Endothelial cell of umbilical vein (primary cell): ENCODE measurements around the gene SC5D. TPM values are rescaled to one million over a fixed set of nuclear protein-coding genes. Genes with fewer than 3 reads are reported as not detected.

ENCODE experiments used
- BruUV-seq: library from RNA; stranded (reverse); fragments of 400-500 nt; replicated peaks from 2 replicates; lab custom pipeline; 2021; lab: Mats Ljungman, UMichigan
- CTCF ChIA-PET: fragments of 300-600, 350-600 bp; sonication (Branson Sonifier 250); formaldehyde crosslinking; loops from one replicate; lab custom pipeline; 2021; ENCODE audit warnings: antibody characterized with exemption, inconsistent platforms; lab: Charles Lee
- POLR2A ChIA-PET: fragments of 300-600, 350-600 bp; sonication (Branson Sonifier 250); formaldehyde crosslinking; loops from one replicate; lab custom pipeline; 2021; ENCODE audit warnings: antibody characterized with exemption, inconsistent platforms; lab: Charles Lee
- DNase-seq: peaks from one replicate; pipeline ENCODE4 v3.0.0-alpha.2; 2011; ENCODE audit warnings: low read depth, low spot score
- FAIRE-seq: peaks from 2 replicates; lab custom pipeline; 2011; peaks lifted over from hg19 to GRCh38; lab: Jason Lieb, UNC
- H2AFZ ChIP-seq: 2 replicates; pipeline ENCODE4 v1.6.0; 2012; ENCODE audit warnings: low read depth, low read length, control low read depth, inconsistent platforms
- H3K27ac ChIP-seq: 2 replicates; pipeline ENCODE4 v1.5.1; 2011; ENCODE audit warnings: low read depth, mild to moderate bottlenecking, control low read depth, low read length, moderate library complexity; ENCODE audit not compliant: insufficient read depth
- H3K27me3 ChIP-seq, 2 experiments: 2 replicates each; pipeline versions ENCODE4 v1.6.0 to v1.6.1; 2011; ENCODE audit warnings: low read length in 2 of 2, mixed read lengths in 1 of 2; ENCODE audit not compliant: control insufficient read depth in 2 of 2, insufficient read depth in 2 of 2
- H3K36me3 ChIP-seq, 2 experiments: 2 replicates in 1 of 2; 3 replicates in 1 of 2; pipeline ENCODE4 v1.5.1; 2011; ENCODE audit warnings: low read length in 2 of 2, mild to moderate bottlenecking in 1 of 2, moderate library complexity in 1 of 2; ENCODE audit not compliant: control insufficient read depth in 2 of 2, insufficient read depth in 2 of 2; ENCODE audit errors: extremely low read depth in 1 of 2
- H3K4me1 ChIP-seq: 3 replicates; pipeline ENCODE4 v1.5.1; 2011; ENCODE audit warnings: mild to moderate bottlenecking, low read length; ENCODE audit not compliant: control insufficient read depth, insufficient read depth; ENCODE audit errors: extremely low read depth
- H3K4me2 ChIP-seq: 2 replicates; pipeline ENCODE4 v1.6.1; 2011; ENCODE audit warnings: low read length, control low read depth, mixed read lengths; ENCODE audit not compliant: insufficient read depth
- H3K4me3 ChIP-seq, 3 experiments: fragments of 200-600 bp in 1 of 3; sonication (generic), shearing (Covaris generic) in 1 of 3; replicated peaks in 1 of 3; 2 replicates each; pipeline ENCODE4 v1.5.1; 2011 to 2016; ENCODE audit warnings: control low read depth in 3 of 3, low read length in 3 of 3, mild to moderate bottlenecking in 2 of 3, inconsistent platforms in 1 of 3, low read depth in 1 of 3, moderate library complexity in 1 of 3; ENCODE audit not compliant: insufficient read depth in 1 of 3
- H3K79me2 ChIP-seq: 2 replicates; pipeline ENCODE4 v1.6.0; 2012; ENCODE audit warnings: low read length, inconsistent platforms; ENCODE audit not compliant: control insufficient read depth, insufficient read depth
- H3K9ac ChIP-seq: replicated peaks from 2 replicates; pipeline ENCODE3; 2011; ENCODE audit warnings: low read length, control low read depth; ENCODE audit not compliant: insufficient read depth; ENCODE audit errors: extremely low read depth
- H3K9me1 ChIP-seq: replicated peaks from 3 replicates; pipeline ENCODE4 v1.6.0; 2011; ENCODE audit warnings: mild to moderate bottlenecking, low read length; ENCODE audit not compliant: control insufficient read depth, insufficient read depth; ENCODE audit errors: extremely low read depth
- H3K9me3 ChIP-seq: replicated peaks from 2 replicates; pipeline ENCODE4 v1.5.1; 2012; ENCODE audit warnings: low read length, inconsistent platforms; ENCODE audit not compliant: control insufficient read depth, insufficient read depth
- H4K20me1 ChIP-seq: replicated peaks from 2 replicates; pipeline ENCODE3; 2011; ENCODE audit warnings: mild to moderate bottlenecking, low read length; ENCODE audit not compliant: control insufficient read depth, insufficient read depth; ENCODE audit errors: extremely low read depth
- CTCF ChIP-seq, 2 donors: IDR thresholded peaks; 1 replicate in 1 of 2; 2 replicates in 1 of 2; pipeline ENCODE4 v1.5.1; 2011; ENCODE audit warnings: low read length in 2 of 2, mild to moderate bottlenecking in 2 of 2, moderate library complexity in 2 of 2, control low read depth in 1 of 2, inconsistent platforms in 1 of 2, low read depth in 1 of 2; ENCODE audit not compliant: insufficient read depth in 1 of 2; ENCODE audit errors: extremely low read depth in 1 of 2
- EZH2 ChIP-seq: IDR thresholded peaks from 2 replicates; pipeline ENCODE4 v1.6.1; 2012; ENCODE audit warnings: borderline replicate concordance, low read depth, mild to moderate bottlenecking, moderate library complexity, low read length, inconsistent platforms; ENCODE audit not compliant: severe bottlenecking
- FOS ChIP-seq: IDR thresholded peaks from 2 replicates; pipeline ENCODE4 v1.6.1; 2011; ENCODE audit warnings: mild to moderate bottlenecking, low read length, moderate library complexity, borderline replicate concordance; ENCODE audit not compliant: insufficient read depth
- GATA2 ChIP-seq: IDR thresholded peaks from 2 replicates; pipeline ENCODE4 v1.7.0; 2011; ENCODE audit warnings: low read depth, mild to moderate bottlenecking, moderate library complexity, mixed read lengths, low read length; ENCODE audit not compliant: insufficient read length, insufficient read depth
- JUN ChIP-seq: IDR thresholded peaks from 2 replicates; pipeline ENCODE4 v1.6.1; 2011; ENCODE audit warnings: borderline replicate concordance, low read depth; ENCODE audit not compliant: insufficient read length, insufficient read depth
- MAX ChIP-seq: IDR thresholded peaks from 2 replicates; pipeline ENCODE4 v1.6.1; 2011; ENCODE audit not compliant: insufficient read depth, insufficient read length
- MYC ChIP-seq: IDR thresholded peaks from one replicate; pipeline ENCODE4 v1.6.1; 2011; ENCODE audit warnings: mild to moderate bottlenecking, low read depth, low read length
- POLR2A ChIP-seq: IDR thresholded peaks from 2 replicates; pipeline ENCODE4 v1.6.1; 2012; ENCODE audit warnings: low read depth, mild to moderate bottlenecking, control low read depth, low read length
- POLR2AphosphoS5 ChIP-seq: IDR thresholded peaks from 2 replicates; pipeline ENCODE4 v1.6.1; 2012; ENCODE audit warnings: low read depth, mild to moderate bottlenecking, control low read depth, low read length, moderate library complexity; ENCODE audit not compliant: insufficient read depth
- dilution Hi-C: fragments of 300-500 bp; cut with MboI; formaldehyde crosslinking; loops from one replicate; pipeline ENCODE4 v1.15.0; 2019; ENCODE audit warnings: low sequenced_read_pairs; ENCODE audit not compliant: extremely low pct_ligation_motif_present
- intact Hi-C: fragments of 100-400 bp; cut with micrococcal nuclease; formaldehyde crosslinking; loops from one replicate; pipeline ENCODE4 v1.10.0; 2022
- polyA plus RNA-seq, 4 experiments: library from polyadenylated mRNA; depleted of rRNA in 3 of 4; stranded (reverse) in 3 of 4; unstranded in 1 of 4; fragments of >200 nt; gene quantifications; 2 replicates each; pipeline versions ENCODE4 v1.2.1 to v1.2.3, GENCODE V29; 2011 to 2012; ENCODE audit warnings: missing spikeins in 1 of 4
- total RNA-seq: library from RNA; stranded (reverse); gene quantifications from 2 replicates; pipeline ENCODE4 v1.2.3, GENCODE V29; 2021

SC5D gene
- total and polyA plus RNA-seq, 2 donors (not counting 3 experiments of a cell fraction or from before 2014, with no cell fraction given) = 37.1 to 40.0 TPM

GRCh38 chr11:121336279-121336937 lies 43.8 kb downstream of the SC5D start:
- Histone ChIP-seq H3K4me1 (no peaks in the 10 kb centered on the region), H3K79me2 (no peaks in the 10 kb centered on the region), H3K36me3 (no peaks in the 10 kb centered on the region), H3K4me3 (no peak overlapping the region), H3K4me2 (no peak overlapping the region), H4K20me1 (no peaks in the 10 kb centered on the region), H3K9me3 (no peaks in the 10 kb centered on the region), H3K9ac (no peak overlapping the region), H3K27me3 (peaks cover 2 to 5% of the 10 kb centered on the region in 2 experiments), H2AFZ (no peak overlapping the region), H3K27ac (no peak overlapping the region), H3K9me1 (no peaks in the 10 kb centered on the region)
- POLR2A ChIA-PET = no interaction called here
- DNase-seq (no peak), FAIRE-seq (no peak)
- TF ChIP-seq EZH2 (no peak), FOS (no peak), CTCF (IDR thresholded peaks at IDR 0.05; ENCODE audit: extremely low read depth in 1 of 2, insufficient read depth in 1 of 2, low read depth in 1 of 2, low read length in 2 of 2) (no peak), MAX (no peak), POLR2AphosphoS5 (no peak), POLR2A (no peak), GATA2 (no peak), MYC (no peak), JUN (no peak)
- CTCF ChIA-PET = interaction anchor here (0.8 to 1.2 kb wide), 3 partner anchors 9 to 255 kb away, joined by 3 read pairs; no protein-coding TSS in a partner anchor
- BruUV-seq = no TSS peak
- intact Hi-C loops = no loop called here
- dilution Hi-C loops = no loop called here
